HG02885 (cell line): Measurements from ENCODE around the gene CREB5.

Source experiments
- ATAC-seq: cut with Tn5 transposase; IDR thresholded peaks from one replicate; pipeline ENCODE4 v1.9.1; 2021; ENCODE audit warnings: mild to moderate bottlenecking; ENCODE audit not compliant: unreplicated experiment, poor library complexity

CREB5 gene

GRCh38 chr7:28571405-28571804, 159.1 kb downstream of the CREB5 start:
- ATAC-seq = no peak

- no peak for ATAC-seq
Observed at GRCh38 chr7:28572321-28573058, 160.2 kb downstream of the CREB5 start.

- peak; percentile 32 for ATAC-seq
Observed at GRCh38 chr7:28573059-28573553, 160.8 kb downstream of the CREB5 start.

- no peak for ATAC-seq
Observed at GRCh38 chr7:28573651-28574301, 161.5 kb downstream of the CREB5 start.

- ATAC-seq = no peak
Observed at GRCh38 chr7:28575241-28575643, 162.9 kb downstream of the CREB5 start.

GRCh38 chr7:28576656-28577055, 164.3 kb downstream of the CREB5 start:
- ATAC-seq = no peak

GRCh38 chr7:28579571-28579970, 167.3 kb downstream of the CREB5 start:
- no peak for ATAC-seq

GRCh38 chr7:28580665-28581064, 168.3 kb downstream of the CREB5 start:
- ATAC-seq = no peak

GRCh38 chr7:28581351-28581750, 169.0 kb downstream of the CREB5 start:
- no peak for ATAC-seq

- no peak for ATAC-seq
Observed at GRCh38 chr7:28582226-28582625, 169.9 kb downstream of the CREB5 start.

- no peak for ATAC-seq
Observed at GRCh38 chr7:28584235-28584634, 171.9 kb downstream of the CREB5 start.

- no peak for ATAC-seq
Observed at GRCh38 chr7:28586736-28587135, 174.4 kb downstream of the CREB5 start.

- no peak for ATAC-seq
Observed at GRCh38 chr7:28587211-28587610, 174.9 kb downstream of the CREB5 start.

GRCh38 chr7:28588602-28589001, 176.3 kb downstream of the CREB5 start:
- ATAC-seq = no peak

GRCh38 chr7:28591041-28591674, 178.8 kb downstream of the CREB5 start:
- no peak for ATAC-seq

GRCh38 chr7:28591725-28592349, 179.5 kb downstream of the CREB5 start:
- no peak for ATAC-seq

GRCh38 chr7:28592861-28593260, 180.5 kb downstream of the CREB5 start:
- no peak for ATAC-seq

GRCh38 chr7:28595076-28595475, 182.8 kb downstream of the CREB5 start:
- ATAC-seq = no peak

- no peak for ATAC-seq
Observed at GRCh38 chr7:28595801-28596200, 183.5 kb downstream of the CREB5 start.

GRCh38 chr7:28596245-28596935, 184.1 kb downstream of the CREB5 start:
- no peak for ATAC-seq
